Epithelial cell of proximal tubule (primary cell): Measurements from ENCODE around the gene PIGU. TPM values are rescaled to one million over a fixed set of nuclear protein-coding genes. Genes with fewer than 3 reads are reported as not detected.

Source experiments
- DNase-seq: peaks from one replicate; pipeline ENCODE4 v3.0.0-alpha.2; 2011; ENCODE audit warnings: low read depth
- H3K4me3 ChIP-seq: 2 replicates; pipeline ENCODE4 v1.5.1; 2011; ENCODE audit warnings: low read depth, mild to moderate bottlenecking, low read length
- CTCF ChIP-seq: conservative IDR thresholded peaks from 2 replicates; pipeline ENCODE4 v1.5.1; 2012; ENCODE audit warnings: low read depth, mild to moderate bottlenecking, low read length
- total RNA-seq: library from RNA; depleted of rRNA; stranded (reverse); fragments of >200 nt; gene quantifications from 2 replicates; pipeline ENCODE4 v1.2.3, GENCODE V29; 2015

PIGU gene
- total RNA-seq, 1 donor from 2014 or later, result 30.2 TPM

- TF ChIP-seq CTCF, result no peak
- H3K4me3 ChIP-seq, result no peak overlapping the region
- DNase-seq, result no peak
These were observed 106.0 kb downstream of the PIGU start for GRCh38 chr20:34570859-34571306.

GRCh38 chr20:34569598-34569997 lies 107.3 kb downstream of the PIGU start:
- no peak for DNase-seq
- no peak overlapping the region for H3K4me3 ChIP-seq
- no peak for TF ChIP-seq CTCF

- no peak for TF ChIP-seq CTCF
- no peak overlapping the region for H3K4me3 ChIP-seq
- DNase-seq, result no peak
These were observed 108.7 kb downstream of the PIGU start for GRCh38 chr20:34567892-34568865.

GRCh38 chr20:34566978-34567891 lies 109.7 kb downstream of the PIGU start:
- H3K4me3 ChIP-seq, result no peak overlapping the region
- no peak for DNase-seq

GRCh38 chr20:34564833-34565232 lies 112.1 kb downstream of the PIGU start:
- H3K4me3 ChIP-seq, result no peak overlapping the region
- TF ChIP-seq CTCF, result no peak
- no peak for DNase-seq

More at GRCh38 chr20:34566978-34567891, 109.7 kb downstream of the PIGU start:
- TF ChIP-seq CTCF, result no peak

- DNase-seq, result no peak
- H3K4me3 ChIP-seq, result no peak overlapping the region
- peak; percentile 58 for TF ChIP-seq CTCF
These were observed 114.3 kb downstream of the PIGU start for GRCh38 chr20:34562641-34563040.
